HG03196 (cell line): ENCODE data around the gene PRX.
"Not testable (repeated sequence)": the region's sequence is repeated elsewhere in the genome, so short reads cannot be mapped to it uniquely, and the experiment has no call there.

ENCODE experiments used
- ATAC-seq: cut with Tn5 transposase; IDR thresholded peaks from one replicate; pipeline ENCODE4 v1.9.1; 2021; ENCODE audit not compliant: unreplicated experiment

PRX gene

GRCh38 chr19:40433391-40434216 is 20.4 kb upstream of the PRX start:
- peak; percentile 58 for ATAC-seq

- not testable (repeated sequence) for ATAC-seq
Observed at GRCh38 chr19:40432760-40433159, 19.6 kb upstream of the PRX start.

- no peak for ATAC-seq
Observed at GRCh38 chr19:40431698-40432097, 18.5 kb upstream of the PRX start.

- not testable (repeated sequence) for ATAC-seq
Observed at GRCh38 chr19:40430242-40430641, 17.1 kb upstream of the PRX start.

GRCh38 chr19:40428197-40428596 is 15.0 kb upstream of the PRX start:
- not testable (repeated sequence) for ATAC-seq

GRCh38 chr19:40425450-40426287 is 12.5 kb upstream of the PRX start, which contains the start of gene SERTAD1:
SERTAD1 (minus strand) TSS chr19:40425992; CDS start chr19:40423546, 2,446 bp downstream.
- ATAC-seq = peak; percentile 82

- no peak for ATAC-seq
Observed at GRCh38 chr19:40424637-40425449, 11.7 kb upstream of the PRX start.

- no peak for ATAC-seq
Observed at GRCh38 chr19:40423938-40424337, 10.8 kb upstream of the PRX start.

GRCh38 chr19:40422748-40423566 is 9.8 kb upstream of the PRX start:
- no peak for ATAC-seq

GRCh38 chr19:40421993-40422747 is 9.0 kb upstream of the PRX start:
- ATAC-seq = no peak

GRCh38 chr19:40420766-40421765 is 7.9 kb upstream of the PRX start:
- peak; percentile 30 for ATAC-seq

GRCh38 chr19:40420451-40420765 is 7.2 kb upstream of the PRX start:
- ATAC-seq = no peak

- ATAC-seq = no peak
Observed at GRCh38 chr19:40419780-40420179, 6.6 kb upstream of the PRX start.

- ATAC-seq = no peak
Observed at GRCh38 chr19:40419066-40419612, 6.0 kb upstream of the PRX start.

GRCh38 chr19:40418040-40418439 is 4.9 kb upstream of the PRX start:
- no peak for ATAC-seq

- ATAC-seq = no peak
Observed at GRCh38 chr19:40417643-40417981, 4.4 kb upstream of the PRX start.

GRCh38 chr19:40416918-40417642 is 3.9 kb upstream of the PRX start:
- ATAC-seq = no peak

GRCh38 chr19:40415768-40416167 is 2.6 kb upstream of the PRX start:
- no peak for ATAC-seq
